G401 (cell line): Measurements from ENCODE around the gene CYP3A4. TPM values are rescaled to one million over a fixed set of nuclear protein-coding genes. Genes with fewer than 3 reads are reported as not detected.
"Not testable (repeated sequence)": the region's sequence is repeated elsewhere in the genome, so short reads cannot be mapped to it uniquely, and the experiment has no call there.

Experiments used
- DNase-seq: peaks from one replicate; pipeline ENCODE4 v3.0.0-alpha.2; 2015; ENCODE audit warnings: low spot score
- in situ Hi-C: cut with HindIII; loops from 2 replicates; pipeline ENCODE4 v1.10.0; 2016; ENCODE audit warnings: low sequenced_read_pairs, mixed read lengths
- total RNA-seq: library from RNA; depleted of rRNA; stranded (reverse); fragments of >200 nt; shearing (Covaris generic); gene quantifications from 2 replicates; pipeline ENCODE4 v1.2.3, GENCODE V29; 2014

CYP3A4 gene
- total RNA-seq, 1 experiment from 2014 or later, result not detected

GRCh38 chr7:99794585-99795502, 10.9 kb upstream of the CYP3A4 start:
- DNase-seq, result no peak

GRCh38 chr7:99793443-99793842, 9.5 kb upstream of the CYP3A4 start:
- DNase-seq, result no peak
- in situ Hi-C loops, result no loop called here

More at GRCh38 chr7:99794585-99795502, 10.9 kb upstream of the CYP3A4 start:
- in situ Hi-C loops, result no loop called here

- in situ Hi-C loops, result no loop called here
Measured at GRCh38 chr7:99792967-99793366, 9.0 kb upstream of the CYP3A4 start.

GRCh38 chr7:99791667-99792369, 7.8 kb upstream of the CYP3A4 start:
- in situ Hi-C loops, result no loop called here
- no peak for DNase-seq

More at GRCh38 chr7:99792967-99793366, 9.0 kb upstream of the CYP3A4 start:
- DNase-seq, result no peak

- in situ Hi-C loops, result no loop called here
- DNase-seq, result no peak
Measured at GRCh38 chr7:99791021-99791420, 7.0 kb upstream of the CYP3A4 start.

GRCh38 chr7:99790407-99790806, 6.4 kb upstream of the CYP3A4 start:
- DNase-seq, result no peak
- in situ Hi-C loops, result no loop called here

- in situ Hi-C loops, result no loop called here
Measured at GRCh38 chr7:99789441-99790070, 5.6 kb upstream of the CYP3A4 start.

GRCh38 chr7:99788554-99788953, 4.6 kb upstream of the CYP3A4 start:
- no peak for DNase-seq
- in situ Hi-C loops, result no loop called here

More at GRCh38 chr7:99789441-99790070, 5.6 kb upstream of the CYP3A4 start:
- DNase-seq, result no peak

GRCh38 chr7:99786726-99787335, 2.8 kb upstream of the CYP3A4 start:
- in situ Hi-C loops, result no loop called here
- DNase-seq, result no peak

GRCh38 chr7:99785654-99786053, 1.7 kb upstream of the CYP3A4 start:
- DNase-seq, in situ Hi-C loops: not testable (repeated sequence)

- in situ Hi-C loops, result no loop called here
- no peak for DNase-seq
Measured at GRCh38 chr7:99782012-99782953, 1.7 kb downstream of the CYP3A4 start.

- in situ Hi-C loops, result no loop called here
- no peak for DNase-seq
Measured at GRCh38 chr7:99780588-99780987, 3.4 kb downstream of the CYP3A4 start.

GRCh38 chr7:99779949-99780348, 4.0 kb downstream of the CYP3A4 start:
- in situ Hi-C loops, result no loop called here
- no peak for DNase-seq

- in situ Hi-C loops, result no loop called here
- no peak for DNase-seq
Measured at GRCh38 chr7:99778880-99779279, 5.1 kb downstream of the CYP3A4 start.

- DNase-seq, in situ Hi-C loops: not testable (repeated sequence)
Measured at GRCh38 chr7:99773395-99773794, 10.6 kb downstream of the CYP3A4 start.

- DNase-seq, result no peak
- in situ Hi-C loops, result no loop called here
Measured at GRCh38 chr7:99772565-99772964, 11.4 kb downstream of the CYP3A4 start.

- in situ Hi-C loops, DNase-seq: not testable (repeated sequence)
Measured at GRCh38 chr7:99769494-99769893, 14.5 kb downstream of the CYP3A4 start.

- no peak for DNase-seq
- in situ Hi-C loops, result no loop called here
Measured at GRCh38 chr7:99768471-99768870, 15.5 kb downstream of the CYP3A4 start.
